Immature natural killer cell (primary cell): ENCODE measurements around the gene RNU1-2. TPM values are rescaled to one million over a fixed set of nuclear protein-coding genes. Genes with fewer than 3 reads are reported as not detected.
A peak's percentile ranks its signal among the peaks of the same experiment; 100 is the strongest.
"Not testable (repeated sequence)": the region's sequence is repeated elsewhere in the genome, so short reads cannot be mapped to it uniquely, and the experiment has no call there.

Experiments used
- DNase-seq, 3 donors: peaks; one replicate each; pipeline ENCODE4 v3.0.0; 2022; ENCODE audit warnings: mixed read lengths in 1 of 3
- H3K27ac Mint-ChIP-seq, 6 donors: one replicate each; pipeline ENCODE4 v1.8.0; 2020; ENCODE audit warnings: mixed read lengths in 6 of 6, mild to moderate bottlenecking in 5 of 6, inconsistent platforms in 4 of 6, moderate library complexity in 3 of 6
- H3K27me3 Mint-ChIP-seq, 3 donors: one replicate each; pipeline ENCODE4 v1.8.0; 2020 to 2021; ENCODE audit warnings: low read depth in 3 of 3, mild to moderate bottlenecking in 3 of 3, mixed read lengths in 3 of 3, moderate library complexity in 3 of 3, inconsistent platforms in 1 of 3
- H3K36me3 Mint-ChIP-seq, 3 donors: one replicate each; pipeline ENCODE4 v1.8.0; 2020; ENCODE audit warnings: mixed read lengths in 3 of 3, inconsistent platforms in 2 of 3, mild to moderate bottlenecking in 2 of 3
- H3K4me1 Mint-ChIP-seq, 2 donors: one replicate each; pipeline ENCODE4 v1.8.0; 2020; ENCODE audit warnings: inconsistent platforms in 2 of 2, mild to moderate bottlenecking in 2 of 2, mixed read lengths in 2 of 2, moderate library complexity in 1 of 2
- H3K4me3 Mint-ChIP-seq, 5 donors: one replicate each; pipeline ENCODE4 v1.8.0; 2020; ENCODE audit warnings: mild to moderate bottlenecking in 5 of 5, mixed read lengths in 5 of 5, inconsistent platforms in 3 of 5, moderate library complexity in 3 of 5
- H3K9me3 Mint-ChIP-seq, 6 donors: one replicate each; pipeline ENCODE4 v1.8.0; 2020; ENCODE audit warnings: mild to moderate bottlenecking in 6 of 6, mixed read lengths in 6 of 6, inconsistent platforms in 4 of 6, moderate library complexity in 3 of 6
- polyA plus RNA-seq, 3 donors: library from polyadenylated mRNA; unstranded; fragments of 300-500 nt; fragmentation: Illumina TruSeq; gene quantifications; one replicate each; pipeline ENCODE4 v1.2.3, GENCODE V29; 2021

Gene RNU1-2
- 10 to 100 TPM in 1 of 3 donors, not detected in 2; 28.1 TPM for polyA plus RNA-seq

- H3K27me3 Mint-ChIP-seq, result peaks cover 11 to 29% (median 19%) of the 10 kb centered on the region in 3 donors
- peaks cover 40 to 42% of the 10 kb centered on the region in 2 donors for H3K4me1 Mint-ChIP-seq
- not testable (repeated sequence) for H3K9me3 Mint-ChIP-seq, H3K36me3 Mint-ChIP-seq
- peak within 1 kb of the TSS; percentile 77 to 92 (median 91) for H3K4me3 Mint-ChIP-seq
- DNase-seq, result peak; percentile 85 to 92 (median 89)
- H3K27ac Mint-ChIP-seq, result peak within 1 kb of the TSS; percentile 96 to 100 (median 100)
These were observed at the start of gene RNU1-2 for GRCh38 chr1:16895598-16896315. Gene RNU1-2, plus strand, starts transcription at chr1:16895980.

- H3K27ac Mint-ChIP-seq, H3K4me3 Mint-ChIP-seq, DNase-seq, H3K36me3 Mint-ChIP-seq, H3K27me3 Mint-ChIP-seq, H3K9me3 Mint-ChIP-seq, H3K4me1 Mint-ChIP-seq: not testable (repeated sequence)
These were observed 39.6 kb upstream of the RNU1-2 start for GRCh38 chr1:16856201-16856600.

GRCh38 chr1:16859167-16860041 is 36.4 kb upstream of the RNU1-2 start:
- H3K27ac Mint-ChIP-seq, H3K27me3 Mint-ChIP-seq, H3K9me3 Mint-ChIP-seq, H3K36me3 Mint-ChIP-seq, H3K4me1 Mint-ChIP-seq, DNase-seq, H3K4me3 Mint-ChIP-seq: not testable (repeated sequence)

GRCh38 chr1:16860048-16860447 is 35.7 kb upstream of the RNU1-2 start:
- H3K36me3 Mint-ChIP-seq, H3K4me1 Mint-ChIP-seq, H3K9me3 Mint-ChIP-seq: not testable (repeated sequence)

GRCh38 chr1:16861832-16862245 is 33.9 kb upstream of the RNU1-2 start:
- H3K4me1 Mint-ChIP-seq, DNase-seq, H3K9me3 Mint-ChIP-seq, H3K4me3 Mint-ChIP-seq, H3K36me3 Mint-ChIP-seq, H3K27me3 Mint-ChIP-seq, H3K27ac Mint-ChIP-seq: not testable (repeated sequence)

More at GRCh38 chr1:16860048-16860447, 35.7 kb upstream of the RNU1-2 start:
- not testable (repeated sequence) for H3K27me3 Mint-ChIP-seq, H3K4me3 Mint-ChIP-seq, H3K27ac Mint-ChIP-seq, DNase-seq

GRCh38 chr1:16862415-16862814 is 33.4 kb upstream of the RNU1-2 start:
- not testable (repeated sequence) for H3K27me3 Mint-ChIP-seq, DNase-seq, H3K4me3 Mint-ChIP-seq, H3K4me1 Mint-ChIP-seq, H3K27ac Mint-ChIP-seq, H3K9me3 Mint-ChIP-seq, H3K36me3 Mint-ChIP-seq

- H3K4me3 Mint-ChIP-seq, H3K27me3 Mint-ChIP-seq, H3K27ac Mint-ChIP-seq: not testable (repeated sequence)
These were observed 32.8 kb upstream of the RNU1-2 start for GRCh38 chr1:16863024-16863423.

GRCh38 chr1:16866926-16867707 is 28.7 kb upstream of the RNU1-2 start:
- H3K27ac Mint-ChIP-seq, H3K4me3 Mint-ChIP-seq, H3K36me3 Mint-ChIP-seq, DNase-seq, H3K27me3 Mint-ChIP-seq, H3K9me3 Mint-ChIP-seq, H3K4me1 Mint-ChIP-seq: not testable (repeated sequence)

More at GRCh38 chr1:16863024-16863423, 32.8 kb upstream of the RNU1-2 start:
- not testable (repeated sequence) for H3K4me1 Mint-ChIP-seq, H3K9me3 Mint-ChIP-seq, DNase-seq, H3K36me3 Mint-ChIP-seq

GRCh38 chr1:16868787-16869186 is 27.0 kb upstream of the RNU1-2 start:
- not testable (repeated sequence) for H3K27ac Mint-ChIP-seq

GRCh38 chr1:16869996-16870395 is 25.8 kb upstream of the RNU1-2 start:
- H3K27ac Mint-ChIP-seq, H3K4me3 Mint-ChIP-seq, H3K9me3 Mint-ChIP-seq, DNase-seq, H3K27me3 Mint-ChIP-seq, H3K36me3 Mint-ChIP-seq: not testable (repeated sequence)
- peaks cover 9 to 12% of the 10 kb centered on the region in 2 donors for H3K4me1 Mint-ChIP-seq

More at GRCh38 chr1:16868787-16869186, 27.0 kb upstream of the RNU1-2 start:
- not testable (repeated sequence) for H3K27me3 Mint-ChIP-seq, H3K9me3 Mint-ChIP-seq, H3K4me3 Mint-ChIP-seq, H3K4me1 Mint-ChIP-seq, DNase-seq, H3K36me3 Mint-ChIP-seq

GRCh38 chr1:16871171-16871570 is 24.6 kb upstream of the RNU1-2 start:
- not testable (repeated sequence) for DNase-seq, H3K9me3 Mint-ChIP-seq, H3K36me3 Mint-ChIP-seq, H3K27ac Mint-ChIP-seq
- H3K27me3 Mint-ChIP-seq, result peaks cover 6 to 14% (median 6%) of the 10 kb centered on the region in 3 donors
- H3K4me1 Mint-ChIP-seq, result peaks cover 9 to 12% of the 10 kb centered on the region in 2 donors
- H3K4me3 Mint-ChIP-seq, result peak overlapping the region in 1 of 5 donors; percentile 46

GRCh38 chr1:16872152-16873075 is 23.4 kb upstream of the RNU1-2 start:
- H3K4me3 Mint-ChIP-seq, result peak overlapping the region; percentile 61 to 88 (median 76)

More at GRCh38 chr1:16872152-16873075, 23.4 kb upstream of the RNU1-2 start:
- DNase-seq, result peak in 2 of 3 donors; percentile 7 to 19
- H3K36me3 Mint-ChIP-seq, H3K9me3 Mint-ChIP-seq: not testable (repeated sequence)
- peaks cover 9 to 12% of the 10 kb centered on the region in 2 donors for H3K4me1 Mint-ChIP-seq
- H3K27me3 Mint-ChIP-seq, result peaks cover 6 to 25% (median 6%) of the 10 kb centered on the region in 3 donors
- peak overlapping the region in 1 of 6 donors; percentile 14 for H3K27ac Mint-ChIP-seq
